SK-N-SH treated with all-trans-retinoic acid at 6 μM for 48 hours (cell line): ENCODE measurements around the gene CCDC78.

Experiments used
- ATAC-seq: fragments of 200-7000 bp; cut with Tn5 transposase; 3 replicates; pipeline ENCODE4 v1.9.1; 2020; ENCODE audit warnings: mild to moderate bottlenecking, moderate library complexity
- CSDC2 ChIP-seq: fragments of 250-450 bp; sonication (Bioruptor Pico); IDR thresholded peaks from 2 replicates; pipeline ENCODE4 v1.5.0; 2020; ENCODE audit warnings: mild to moderate bottlenecking, moderate library complexity
- CSRNP3 ChIP-seq: fragments of 250-450 bp; sonication (Bioruptor Pico); IDR thresholded peaks from 2 replicates; pipeline ENCODE4 v1.5.1; 2021; ENCODE audit warnings: mild to moderate bottlenecking, moderate library complexity
- ESRRG ChIP-seq: fragments of 250-450 bp; sonication (Bioruptor Pico); IDR thresholded peaks from 2 replicates; pipeline ENCODE4 v1.6.1; 2021; ENCODE audit warnings: mild to moderate bottlenecking
- GLIS3 ChIP-seq: fragments of 250-450 bp; sonication (Bioruptor Pico); IDR thresholded peaks from 2 replicates; pipeline ENCODE4 v1.5.0; 2020; ENCODE audit warnings: mild to moderate bottlenecking, moderate library complexity
- OSR1 ChIP-seq: fragments of 250-450 bp; sonication (Bioruptor Pico); IDR thresholded peaks from 2 replicates; pipeline ENCODE4 v1.8.0; 2022; ENCODE audit warnings: moderate library complexity, mild to moderate bottlenecking, inconsistent platforms
- PATZ1 ChIP-seq: fragments of 250-450 bp; sonication (Bioruptor Pico); IDR thresholded peaks from 2 replicates; pipeline ENCODE4 v1.8.0; 2020; ENCODE audit warnings: mild to moderate bottlenecking, moderate library complexity, borderline replicate concordance
- POU6F1 ChIP-seq: fragments of 250-450 bp; sonication (Bioruptor Pico); IDR thresholded peaks from 2 replicates; pipeline ENCODE4 v1.8.0; 2021; ENCODE audit warnings: low read depth, mild to moderate bottlenecking, moderate library complexity, borderline replicate concordance
- PPARA ChIP-seq: fragments of 250-450 bp; sonication (Bioruptor Pico); IDR thresholded peaks from 2 replicates; pipeline ENCODE4 v1.5.0; 2020; ENCODE audit warnings: mild to moderate bottlenecking, borderline replicate concordance
- RARB ChIP-seq: fragments of 250-450 bp; sonication (Bioruptor Pico); IDR thresholded peaks from 2 replicates; pipeline ENCODE4 v1.8.0; 2021; ENCODE audit warnings: mild to moderate bottlenecking, moderate library complexity
- TCF4 ChIP-seq: fragments of 250-450 bp; sonication (Bioruptor Pico); IDR thresholded peaks from 2 replicates; pipeline ENCODE4 v1.8.0; 2021; ENCODE audit warnings: mild to moderate bottlenecking, moderate library complexity, borderline replicate concordance
- TOX ChIP-seq: fragments of 250-450 bp; sonication (Bioruptor Pico); IDR thresholded peaks from 2 replicates; pipeline ENCODE4 v1.8.0; 2021; ENCODE audit warnings: mild to moderate bottlenecking, moderate library complexity, borderline replicate concordance
- TSHZ2 ChIP-seq: fragments of 250-450 bp; sonication (Bioruptor Pico); IDR thresholded peaks from 2 replicates; pipeline ENCODE4 v1.5.0; 2020; ENCODE audit warnings: mild to moderate bottlenecking, moderate library complexity
- ZFP3 ChIP-seq: fragments of 250-450 bp; sonication (Bioruptor Pico); IDR thresholded peaks from 2 replicates; pipeline ENCODE4 v1.5.0; 2020; ENCODE audit warnings: mild to moderate bottlenecking, moderate library complexity
- ZFP30 ChIP-seq: fragments of 450-650 bp; formaldehyde crosslinking; IDR thresholded peaks from 2 replicates; pipeline ENCODE4 v1.5.0; 2022; ENCODE audit warnings: mild to moderate bottlenecking, moderate library complexity
- ZNF565 ChIP-seq: fragments of 450-650 bp; formaldehyde crosslinking; conservative IDR thresholded peaks from 2 replicates; pipeline ENCODE4 v1.5.0; 2020; ENCODE audit warnings: low read depth, mild to moderate bottlenecking, moderate library complexity
- ZNF8 ChIP-seq: fragments of 450-650 bp; formaldehyde crosslinking; IDR thresholded peaks from 2 replicates; pipeline ENCODE4 v1.5.0; 2020; ENCODE audit warnings: mild to moderate bottlenecking, moderate library complexity

Gene CCDC78

GRCh38 chr16:764848-765487 lies 38.7 kb upstream of the CCDC78 start:
- ATAC-seq = no peak
- TF ChIP-seq GLIS3 (no peak), TCF4 (no peak), CSDC2 (CRISPR knock-in tag) (no peak), OSR1 (CRISPR knock-in tag) (no peak), ZFP30 (CRISPR knock-in tag) (no peak), ESRRG (no peak)

- TF ChIP-seq ZFP3 (CRISPR knock-in tag) (no peak), POU6F1 (CRISPR knock-in tag) (no peak), TOX (CRISPR knock-in tag) (no peak), TCF4 (no peak), PPARA (CRISPR knock-in tag) (no peak), CSRNP3 (CRISPR knock-in tag) (no peak), TSHZ2 (CRISPR knock-in tag) (no peak), RARB (CRISPR knock-in tag) (no peak), PATZ1 (CRISPR knock-in tag) (no peak), ZFP30 (CRISPR knock-in tag) (no peak)
- no peak; the same call in 2 of the 3 replicates for ATAC-seq
Observed at GRCh38 chr16:764184-764750, 38.0 kb upstream of the CCDC78 start.

- no peak for TF ChIP-seq ZNF565 (CRISPR knock-in tag)
- TF ChIP-seq TCF4 = no peak
- no peak for TF ChIP-seq GLIS3
- no peak for TF ChIP-seq CSDC2 (CRISPR knock-in tag)
- no peak for TF ChIP-seq RARB (CRISPR knock-in tag)
- TF ChIP-seq ZNF8 = no peak
- TF ChIP-seq CSRNP3 (CRISPR knock-in tag) = no peak
- no peak for TF ChIP-seq ZFP3 (CRISPR knock-in tag)
- no peak for ATAC-seq
Observed at GRCh38 chr16:763369-764183, 37.3 kb upstream of the CCDC78 start.
